ENCODE measurements around the gene DCAF10. TPM values are rescaled to one million over a fixed set of nuclear protein-coding genes. Genes with fewer than 3 reads are reported as not detected.
"Not testable (repeated sequence)": the region's sequence is repeated elsewhere in the genome, so short reads cannot be mapped to it uniquely, and the experiment has no call there.

The DCAF10 gene
- total RNA-seq: 14.5 and 17.8 TPM in 2 replicates

GRCh38 chr9:37800631-37801286 lies at the start of gene DCAF10:
TSS of gene DCAF10 (plus strand) at chr9:37800797. CDS start at chr9:37800867, 70 bp downstream.
- H3K27ac Mint-ChIP-seq: peak within 1 kb of the TSS; percentile 88
- peaks cover 22% of the 10 kb centered on the region for H3K36me3 Mint-ChIP-seq (ENCODE audit: low read depth)
- peak within 1 kb of the TSS; percentile 94 for H3K4me3 Mint-ChIP-seq
- H3K9me3 Mint-ChIP-seq: no peaks in the 10 kb centered on the region
- intact Hi-C loops (cut with micrococcal nuclease): loop anchor here (1.0 to 5.0 kb wide), 6 partner anchors 15 to 335 kb away; partner anchors contain the start of genes EXOSC3, SLC25A51, TOMM5 and TRMT10B
- H3K4me1 Mint-ChIP-seq: peaks cover 29% of the 10 kb centered on the region
- DNase-seq: peak; percentile 98
- no peaks in the 10 kb centered on the region for H3K27me3 Mint-ChIP-seq

- no peak overlapping the region for H3K27ac Mint-ChIP-seq
- H3K9me3 Mint-ChIP-seq: peaks cover 6% of the 10 kb centered on the region
- no peak overlapping the region for H3K4me3 Mint-ChIP-seq
- peaks cover 3% of the 10 kb centered on the region for H3K36me3 Mint-ChIP-seq (ENCODE audit: low read depth)
- H3K4me1 Mint-ChIP-seq: peaks cover 23% of the 10 kb centered on the region
- no peak for DNase-seq
- intact Hi-C loops (cut with micrococcal nuclease): no loop called here
- no peaks in the 10 kb centered on the region for H3K27me3 Mint-ChIP-seq
Measured at GRCh38 chr9:37751186-37751585, 49.4 kb upstream of the DCAF10 start.

- H3K9me3 Mint-ChIP-seq; H3K4me3 Mint-ChIP-seq; DNase-seq; H3K36me3 Mint-ChIP-seq (ENCODE audit: low read depth); H3K27ac Mint-ChIP-seq; H3K27me3 Mint-ChIP-seq: not testable (repeated sequence)
- intact Hi-C loops (cut with micrococcal nuclease): loop anchor here (2.0 kb wide), 2 partner anchors 49 to 151 kb away; partner anchors contain the start of gene DCAF10
- peaks cover 23% of the 10 kb centered on the region for H3K4me1 Mint-ChIP-seq
Measured at GRCh38 chr9:37751704-37752103, 48.9 kb upstream of the DCAF10 start.

- H3K4me3 Mint-ChIP-seq; H3K36me3 Mint-ChIP-seq (ENCODE audit: low read depth); H3K27ac Mint-ChIP-seq; H3K9me3 Mint-ChIP-seq; H3K27me3 Mint-ChIP-seq; DNase-seq: not testable (repeated sequence)
- intact Hi-C loops (cut with micrococcal nuclease): loop anchor here (2.0 kb wide), 2 partner anchors 49 to 151 kb away; partner anchors contain the start of gene DCAF10
- H3K4me1 Mint-ChIP-seq: peaks cover 22% of the 10 kb centered on the region
Measured at GRCh38 chr9:37752112-37752511, 48.5 kb upstream of the DCAF10 start.

GRCh38 chr9:37752642-37753488 lies 47.7 kb upstream of the DCAF10 start:
- peak overlapping the region; percentile 97 for H3K27ac Mint-ChIP-seq
- H3K9me3 Mint-ChIP-seq: peaks cover 6% of the 10 kb centered on the region
- DNase-seq: peak; percentile 64
- H3K4me3 Mint-ChIP-seq: peak overlapping the region; percentile 99
- intact Hi-C loops (cut with micrococcal nuclease): loop anchor here (1.0 to 2.0 kb wide), 5 partner anchors 32 to 288 kb away; partner anchors contain the start of genes DCAF10, EXOSC3, TOMM5 and ZBTB5
- peaks cover 22% of the 10 kb centered on the region for H3K4me1 Mint-ChIP-seq
- no peaks in the 10 kb centered on the region for H3K27me3 Mint-ChIP-seq
- H3K36me3 Mint-ChIP-seq (ENCODE audit: low read depth): peaks cover 6% of the 10 kb centered on the region

- intact Hi-C loops (cut with micrococcal nuclease): loop anchor here (1.0 to 2.0 kb wide), 5 partner anchors 32 to 288 kb away; partner anchors contain the start of genes DCAF10, EXOSC3, TOMM5 and ZBTB5
- H3K27ac Mint-ChIP-seq: peak within 1 kb of the TSS; percentile 97
- peaks cover 6% of the 10 kb centered on the region for H3K9me3 Mint-ChIP-seq
- H3K4me3 Mint-ChIP-seq: peak within 1 kb of the TSS; percentile 99
- H3K4me1 Mint-ChIP-seq: peaks cover 22% of the 10 kb centered on the region
- no peaks in the 10 kb centered on the region for H3K27me3 Mint-ChIP-seq
- peaks cover 6% of the 10 kb centered on the region for H3K36me3 Mint-ChIP-seq (ENCODE audit: low read depth)
- DNase-seq: peak; percentile 92
Measured at GRCh38 chr9:37753489-37754190, 47.0 kb upstream of the DCAF10 start, which contains the start of gene TRMT10B. TSS of gene TRMT10B (plus strand) at chr9:37753805. CDS start at chr9:37761932, 8,127 bp downstream.

GRCh38 chr9:37758747-37759146 lies 41.9 kb upstream of the DCAF10 start:
- H3K9me3 Mint-ChIP-seq: no peaks in the 10 kb centered on the region
- no peak for DNase-seq
- H3K4me3 Mint-ChIP-seq: no peak overlapping the region
- no peak overlapping the region for H3K27ac Mint-ChIP-seq
- intact Hi-C loops (cut with micrococcal nuclease): no loop called here
- H3K36me3 Mint-ChIP-seq (ENCODE audit: low read depth): peaks cover 10% of the 10 kb centered on the region
- peaks cover 16% of the 10 kb centered on the region for H3K4me1 Mint-ChIP-seq
- H3K27me3 Mint-ChIP-seq: no peaks in the 10 kb centered on the region

- intact Hi-C loops (cut with micrococcal nuclease): no loop called here
- no peak overlapping the region for H3K27ac Mint-ChIP-seq
Measured at GRCh38 chr9:37760416-37761161, 40.0 kb upstream of the DCAF10 start.

GRCh38 chr9:37761511-37761910 lies 39.1 kb upstream of the DCAF10 start:
- no peaks in the 10 kb centered on the region for H3K9me3 Mint-ChIP-seq
- H3K4me1 Mint-ChIP-seq: no peaks in the 10 kb centered on the region
- intact Hi-C loops (cut with micrococcal nuclease): no loop called here
- H3K27ac Mint-ChIP-seq: no peak overlapping the region
- H3K27me3 Mint-ChIP-seq: no peaks in the 10 kb centered on the region
- H3K36me3 Mint-ChIP-seq (ENCODE audit: low read depth): peaks cover 28% of the 10 kb centered on the region
- H3K4me3 Mint-ChIP-seq: no peak overlapping the region
- DNase-seq: no peak

More at GRCh38 chr9:37760416-37761161, 40.0 kb upstream of the DCAF10 start:
- Mint-ChIP-seq H3K4me1 (peaks cover under 1% of the 10 kb centered on the region), H3K4me3 (no peak overlapping the region), H3K36me3 (ENCODE audit: low read depth) (peaks cover 22% of the 10 kb centered on the region), H3K9me3 (no peaks in the 10 kb centered on the region), H3K27me3 (no peaks in the 10 kb centered on the region)
- no peak for DNase-seq

GRCh38 chr9:37765263-37765662 lies 35.3 kb upstream of the DCAF10 start:
- H3K9me3 Mint-ChIP-seq; H3K27ac Mint-ChIP-seq; H3K4me1 Mint-ChIP-seq; H3K4me3 Mint-ChIP-seq; DNase-seq; H3K27me3 Mint-ChIP-seq; intact Hi-C loops (cut with micrococcal nuclease): not testable (repeated sequence)
- H3K36me3 Mint-ChIP-seq (ENCODE audit: low read depth): peaks cover 41% of the 10 kb centered on the region

GRCh38 chr9:37769306-37769705 lies 31.3 kb upstream of the DCAF10 start:
- Mint-ChIP-seq H3K27me3 (no peaks in the 10 kb centered on the region), H3K9me3 (no peaks in the 10 kb centered on the region), H3K4me3 (no peak overlapping the region), H3K4me1 (no peaks in the 10 kb centered on the region), H3K36me3 (ENCODE audit: low read depth) (peaks cover 52% of the 10 kb centered on the region), H3K27ac (peak overlapping the region; percentile 52)
- intact Hi-C loops (cut with micrococcal nuclease): no loop called here
- DNase-seq: no peak

GRCh38 chr9:37769995-37770394 lies 30.6 kb upstream of the DCAF10 start:
- no peaks in the 10 kb centered on the region for H3K27me3 Mint-ChIP-seq
- no peaks in the 10 kb centered on the region for H3K4me1 Mint-ChIP-seq
- peaks cover 54% of the 10 kb centered on the region for H3K36me3 Mint-ChIP-seq (ENCODE audit: low read depth)
- no peak overlapping the region for H3K27ac Mint-ChIP-seq
- no peak overlapping the region for H3K4me3 Mint-ChIP-seq
- intact Hi-C loops (cut with micrococcal nuclease): no loop called here
- DNase-seq: no peak
- no peaks in the 10 kb centered on the region for H3K9me3 Mint-ChIP-seq

All from activated CD4-positive, alpha-beta T cell treated with anti-CD3 and anti-CD28 coated beads, Interleukin-2, amount 10 ng/mL, durations not matched to agents 24 days and 14 days (primary cell).